Ovary (tissue), 9 donors: ENCODE data around the gene NOC4L. TPM values are rescaled to one million over a fixed set of nuclear protein-coding genes. Genes with fewer than 3 reads are reported as not detected.

Source experiments
- DNase-seq, 5 donors: peaks; one replicate each; pipeline ENCODE4 v3.0.0-alpha.2; 2019 to 2020
- H3K27ac ChIP-seq, 2 donors: fragments of 200-600 bp; one replicate each; pipeline versions ENCODE4 v1.5.1 to v1.8.0; 2019 to 2022
- H3K27me3 ChIP-seq: fragments of 200-600 bp; one replicate; pipeline ENCODE4 v1.8.0; 2022
- H3K36me3 ChIP-seq: fragments of 200-600 bp; sonication (generic); one replicate; pipeline ENCODE4 v1.5.1; 2019
- H3K4me1 ChIP-seq: one replicate; pipeline ENCODE4 v1.8.1; 2013; ENCODE audit warnings: mild to moderate bottlenecking, moderate library complexity; ENCODE audit not compliant: insufficient read depth
- H3K4me3 ChIP-seq: fragments of 200-600 bp; sonication (generic); one replicate; pipeline ENCODE4 v1.5.1; 2017
- H3K9me3 ChIP-seq, 2 donors: fragments of 200-600 bp in 1 of 2; sonication (generic) in 1 of 2; one replicate each; pipeline versions ENCODE4 v1.5.1 to v1.8.1; 2013 to 2019; ENCODE audit warnings: mild to moderate bottlenecking in 1 of 2, moderate library complexity in 1 of 2
- EP300 ChIP-seq: sonication (generic); formaldehyde crosslinking; IDR thresholded peaks from one replicate; pipeline ENCODE4 v1.6.1; 2017; ENCODE audit warnings: antibody characterized with exemption
- POLR2A ChIP-seq: fragments of 450-650 bp; IDR thresholded peaks from one replicate; pipeline ENCODE4 v1.6.1; 2017; ENCODE audit warnings: antibody characterized with exemption, mild to moderate bottlenecking, moderate library complexity
- WGBS, 3 donors: extraction: QIAGEN DNeasy Blood & Tissue Kit in 1 of 3; methylation state at CpG; one replicate each; pipeline versions ENCODE4 v1.1.5 to v1.1.7; 2013 to 2017; 5-methylcytosine and 5-hydroxymethylcytosine counted together
- intact Hi-C, 4 donors: fragments of 100-400 bp; cut with DNase I; formaldehyde crosslinking; loops; one replicate each; pipeline versions ENCODE4 v1.11.0 to v1.15.1; 2022 to 2023
- polyA plus RNA-seq, 2 donors: library from polyadenylated mRNA; stranded (reverse); fragments of 200-250 nt in 1 of 2; fragments of 350-450 nt in 1 of 2; fragmentation: Illumina TruSeq in 1 of 2; extraction: RNeasy Lipid Tissue Mini Kit (QIAGEN cat#74804) in 1 of 2; gene quantifications; one replicate each; pipeline ENCODE4 v1.2.3, GENCODE V29; 2013 to 2014
- total RNA-seq, 7 donors: library from RNA; depleted of rRNA in 2 of 7; stranded (reverse); fragments of >200 nt in 2 of 7; fragmentation: NEBNext Ultra II Directional in 3 of 7; extraction: Animal tissue kit (Norgen Biotek cat#: 25700) in 3 of 7; gene quantifications; one replicate each; pipeline versions ENCODE4 v1.1.0 to v1.2.4, GENCODE V29; 2016 to 2023
- TF ChIP-seq, protein P1 (sequence below), 3 donors: fragments of 450-650 bp in 2 of 3; fragments of 200-600 bp in 1 of 3; IDR thresholded peaks; one replicate each; pipeline versions ENCODE4 v1.5.1 to v1.8.0; 2016 to 2022; ENCODE audit warnings: antibody characterized with exemption in 3 of 3, mild to moderate bottlenecking in 1 of 3
- donor health status: DM: no; HTN: no; CAD: no; lungs with moderate emphysema.
- donor health status: DM: no; HTN: no; CAD: no.
- donor health status: Bipolar disorder and iron deficiency.
- donor health status: DM: yes; HTN: yes; CAD: no.
- donor health status: DM: no; HTN: no; CAD: no.
- donor health status: DM: yes; HTN: yes; CAD: no.

NOC4L gene
- total and polyA plus RNA-seq, 9 donors, result 1.2 to 24.6 (median 18.5) TPM

- peak in 1 of 5 donors; percentile 11 for DNase-seq
- H3K36me3 ChIP-seq, result no peaks in the 10 kb centered on the region
- intact Hi-C loops, result loop anchor here in 1 of 4 donors (10.0 kb wide), 1 partner anchor 236 kb away; no protein-coding TSS in a partner anchor
- no peaks in the 10 kb centered on the region for H3K9me3 ChIP-seq
- WGBS, 3 donors, result 72 to 73% (median 73%) methylated on average over 24 to 31 of the region's 31 CpGs
- no peak overlapping the region for H3K27ac ChIP-seq
- H3K4me3 ChIP-seq, result no peak overlapping the region
- H3K4me1 ChIP-seq, result no peaks in the 10 kb centered on the region
- TF ChIP-seq EP300, result no peak
- TF ChIP-seq POLR2A, result no peak
- TF ChIP-seq, protein P1, sequence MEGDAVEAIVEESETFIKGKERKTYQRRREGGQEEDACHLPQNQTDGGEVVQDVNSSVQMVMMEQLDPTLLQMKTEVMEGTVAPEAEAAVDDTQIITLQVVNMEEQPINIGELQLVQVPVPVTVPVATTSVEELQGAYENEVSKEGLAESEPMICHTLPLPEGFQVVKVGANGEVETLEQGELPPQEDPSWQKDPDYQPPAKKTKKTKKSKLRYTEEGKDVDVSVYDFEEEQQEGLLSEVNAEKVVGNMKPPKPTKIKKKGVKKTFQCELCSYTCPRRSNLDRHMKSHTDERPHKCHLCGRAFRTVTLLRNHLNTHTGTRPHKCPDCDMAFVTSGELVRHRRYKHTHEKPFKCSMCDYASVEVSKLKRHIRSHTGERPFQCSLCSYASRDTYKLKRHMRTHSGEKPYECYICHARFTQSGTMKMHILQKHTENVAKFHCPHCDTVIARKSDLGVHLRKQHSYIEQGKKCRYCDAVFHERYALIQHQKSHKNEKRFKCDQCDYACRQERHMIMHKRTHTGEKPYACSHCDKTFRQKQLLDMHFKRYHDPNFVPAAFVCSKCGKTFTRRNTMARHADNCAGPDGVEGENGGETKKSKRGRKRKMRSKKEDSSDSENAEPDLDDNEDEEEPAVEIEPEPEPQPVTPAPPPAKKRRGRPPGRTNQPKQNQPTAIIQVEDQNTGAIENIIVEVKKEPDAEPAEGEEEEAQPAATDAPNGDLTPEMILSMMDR (IDR thresholded peaks at IDR 0.05), result no peak
- H3K27me3 ChIP-seq, result no peaks in the 10 kb centered on the region
Measured at GRCh38 chr12:132168311-132169031, 24.2 kb downstream of the NOC4L start.

DNA sequence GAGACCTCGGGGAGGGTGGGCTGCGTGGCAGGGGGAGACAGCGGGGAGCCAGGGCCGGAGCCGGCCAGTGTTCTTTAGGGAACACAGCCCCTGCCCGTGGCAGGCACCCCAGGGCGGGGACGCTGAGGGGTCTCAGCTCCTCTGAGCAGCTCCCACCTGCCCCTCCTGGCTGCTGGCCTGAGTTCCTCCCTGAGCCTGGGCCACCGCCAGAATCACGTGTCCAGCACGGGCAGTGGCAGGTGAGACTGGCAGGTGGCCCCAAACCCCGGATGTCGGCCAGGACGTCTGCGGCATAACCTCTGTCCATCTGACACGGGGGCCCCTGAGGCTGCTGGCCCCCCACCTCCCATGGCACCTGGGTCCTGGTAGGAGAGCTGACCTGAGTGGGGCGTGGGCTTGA lies 25.1 kb downstream of the NOC4L start:
- no peak for TF ChIP-seq POLR2A
- TF ChIP-seq EP300, result no peak
- TF ChIP-seq, protein P1 (IDR thresholded peaks at IDR 0.05), result no peak
- Histone ChIP-seq H3K27me3 (no peaks in the 10 kb centered on the region), H3K9me3 (no peaks in the 10 kb centered on the region), H3K4me1 (no peaks in the 10 kb centered on the region), H3K4me3 (no peak overlapping the region), H3K27ac (no peak overlapping the region), H3K36me3 (no peaks in the 10 kb centered on the region)
- intact Hi-C loops, result loop anchor here in 1 of 4 donors (10.0 kb wide), 1 partner anchor 235 kb away; no protein-coding TSS in a partner anchor
- 55 to 76% (median 61%) methylated on average over 9 to 17 of the region's 17 CpGs for WGBS, 3 donors
- DNase-seq, result peak in 1 of 5 donors; percentile 14

- Histone ChIP-seq H3K36me3 (no peaks in the 10 kb centered on the region), H3K27me3 (no peaks in the 10 kb centered on the region), H3K27ac (no peak overlapping the region), H3K4me1 (no peaks in the 10 kb centered on the region), H3K9me3 (no peaks in the 10 kb centered on the region), H3K4me3 (no peak overlapping the region)
- intact Hi-C loops, result no loop called here
- TF ChIP-seq, protein P1 (IDR thresholded peaks at IDR 0.05), result no peak
- TF ChIP-seq EP300 (no peak), POLR2A (no peak)
- peak in 1 of 5 donors; percentile 9 for DNase-seq
- WGBS, 3 donors, result 16 to 26% (median 18%) methylated on average over 16 of the region's 16 CpGs
Measured at GRCh38 chr12:132170094-132170636, 25.9 kb downstream of the NOC4L start.

- DNase-seq, result peak in 1 of 5 donors; percentile 14
- TF ChIP-seq EP300 (no peak), POLR2A (no peak)
- TF ChIP-seq, protein P1 (IDR thresholded peaks at IDR 0.05), result no peak
- Histone ChIP-seq H3K27me3 (no peaks in the 10 kb centered on the region), H3K4me1 (no peaks in the 10 kb centered on the region), H3K4me3 (no peak overlapping the region), H3K36me3 (no peaks in the 10 kb centered on the region), H3K9me3 (no peaks in the 10 kb centered on the region), H3K27ac (no peak overlapping the region)
- WGBS, 3 donors, result 65 to 76% (median 70%) methylated on average over 33 of the region's 33 CpGs
- intact Hi-C loops, result no loop called here
Measured at GRCh38 chr12:132170637-132171292, 26.5 kb downstream of the NOC4L start.
